HG03575 (cell line): ENCODE measurements around the gene TUBB.
A peak's percentile ranks its signal among the peaks of the same experiment; 100 is the strongest.
"Not testable (repeated sequence)": the region's sequence is repeated elsewhere in the genome, so short reads cannot be mapped to it uniquely, and the experiment has no call there.

Source experiments
- ATAC-seq: cut with Tn5 transposase; IDR thresholded peaks from one replicate; pipeline ENCODE4 v1.9.1; 2021; ENCODE audit not compliant: unreplicated experiment, insufficient number of reproducible peaks, low FRiP score; ENCODE audit errors: extremely low read depth

The TUBB gene

GRCh38 chr6:30716879-30717128 is 3.3 kb upstream of the TUBB start:
- ATAC-seq = no peak

- peak; percentile 34 for ATAC-seq
These were observed 2.9 kb upstream of the TUBB start, which contains the start of gene MDC1 for GRCh38 chr6:30717129-30717844. Gene MDC1, minus strand, starts transcription at chr6:30717281. Its CDS starts 2,106 bp downstream, at chr6:30715175.

GRCh38 chr6:30717845-30718720 is 2.1 kb upstream of the TUBB start:
- ATAC-seq = not testable (repeated sequence)

- no peak for ATAC-seq
These were observed 796 bp upstream of the TUBB start for GRCh38 chr6:30719356-30719755.

GRCh38 chr6:30720738-30721197 is 616 bp downstream of the TUBB start:
- ATAC-seq = no peak

GRCh38 chr6:30721198-30722024 is 1.3 kb downstream of the TUBB start:
- ATAC-seq = no peak

GRCh38 chr6:30722025-30722279 is 1.8 kb downstream of the TUBB start:
- not testable (repeated sequence) for ATAC-seq

- ATAC-seq = no peak
These were observed 2.3 kb downstream of the TUBB start for GRCh38 chr6:30722280-30723112.

GRCh38 chr6:30723159-30723842 is 3.1 kb downstream of the TUBB start:
- ATAC-seq = not testable (repeated sequence)

GRCh38 chr6:30723843-30724741 is 3.9 kb downstream of the TUBB start:
- not testable (repeated sequence) for ATAC-seq

- ATAC-seq = no peak
These were observed 4.9 kb downstream of the TUBB start for GRCh38 chr6:30724906-30725667.

- no peak for ATAC-seq
These were observed 5.8 kb downstream of the TUBB start for GRCh38 chr6:30725713-30726505.

GRCh38 chr6:30726506-30727413 is 6.6 kb downstream of the TUBB start:
- no peak for ATAC-seq

GRCh38 chr6:30727920-30728553 is 7.9 kb downstream of the TUBB start:
- no peak for ATAC-seq
